GM21447 (cell line): ENCODE results near the gene INPP5K.
"Not testable (repeated sequence)": the region's sequence is repeated elsewhere in the genome, so short reads cannot be mapped to it uniquely, and the experiment has no call there.

ENCODE experiments used
- ATAC-seq: cut with Tn5 transposase; IDR thresholded peaks from one replicate; pipeline ENCODE4 v1.9.1; 2021; ENCODE audit not compliant: unreplicated experiment

The INPP5K gene

GRCh38 chr17:1467898-1468492 lies 48.4 kb downstream of the INPP5K start:
- no peak for ATAC-seq

- no peak for ATAC-seq
Observed at GRCh38 chr17:1467258-1467657, 49.2 kb downstream of the INPP5K start.

GRCh38 chr17:1464186-1464585 lies 52.2 kb downstream of the INPP5K start:
- no peak for ATAC-seq

- ATAC-seq = no peak
Observed at GRCh38 chr17:1462164-1463112, 54.0 kb downstream of the INPP5K start.

- ATAC-seq = no peak
Observed at GRCh38 chr17:1461198-1461944, 55.0 kb downstream of the INPP5K start.

GRCh38 chr17:1460233-1460632 lies 56.2 kb downstream of the INPP5K start:
- no peak for ATAC-seq

GRCh38 chr17:1455797-1456599 lies 60.4 kb downstream of the INPP5K start, which contains the start of gene CRK:
TSS of gene CRK (minus strand) at chr17:1456232. CDS start at chr17:1456117, 115 bp downstream.
- peak; percentile 65 for ATAC-seq

- ATAC-seq = peak; percentile 38
Observed at GRCh38 chr17:1455291-1455796, 61.1 kb downstream of the INPP5K start.

- ATAC-seq = no peak
Observed at GRCh38 chr17:1454541-1454940, 61.9 kb downstream of the INPP5K start.

GRCh38 chr17:1453694-1454093 lies 62.7 kb downstream of the INPP5K start:
- not testable (repeated sequence) for ATAC-seq

GRCh38 chr17:1452836-1453235 lies 63.6 kb downstream of the INPP5K start:
- ATAC-seq = no peak

- not testable (repeated sequence) for ATAC-seq
Observed at GRCh38 chr17:1450261-1450660, 66.2 kb downstream of the INPP5K start.

GRCh38 chr17:1449412-1449967 lies 66.9 kb downstream of the INPP5K start:
- ATAC-seq = no peak

- no peak for ATAC-seq
Observed at GRCh38 chr17:1447052-1447451, 69.4 kb downstream of the INPP5K start.

- no peak for ATAC-seq
Observed at GRCh38 chr17:1446201-1446600, 70.2 kb downstream of the INPP5K start.

- not testable (repeated sequence) for ATAC-seq
Observed at GRCh38 chr17:1445695-1446094, 70.7 kb downstream of the INPP5K start.
